GM12873 (cell line): ENCODE measurements around the gene TNFAIP6.

Experiments
- TF ChIP-seq, protein P1 (sequence below): IDR thresholded peaks from 2 replicates; pipeline ENCODE4 v1.5.1; 2012; ENCODE audit warnings: low read depth, mild to moderate bottlenecking, moderate library complexity, low read length, control low read depth; ENCODE audit not compliant: insufficient read depth; ENCODE audit errors: missing control alignments

Gene TNFAIP6

DNA sequence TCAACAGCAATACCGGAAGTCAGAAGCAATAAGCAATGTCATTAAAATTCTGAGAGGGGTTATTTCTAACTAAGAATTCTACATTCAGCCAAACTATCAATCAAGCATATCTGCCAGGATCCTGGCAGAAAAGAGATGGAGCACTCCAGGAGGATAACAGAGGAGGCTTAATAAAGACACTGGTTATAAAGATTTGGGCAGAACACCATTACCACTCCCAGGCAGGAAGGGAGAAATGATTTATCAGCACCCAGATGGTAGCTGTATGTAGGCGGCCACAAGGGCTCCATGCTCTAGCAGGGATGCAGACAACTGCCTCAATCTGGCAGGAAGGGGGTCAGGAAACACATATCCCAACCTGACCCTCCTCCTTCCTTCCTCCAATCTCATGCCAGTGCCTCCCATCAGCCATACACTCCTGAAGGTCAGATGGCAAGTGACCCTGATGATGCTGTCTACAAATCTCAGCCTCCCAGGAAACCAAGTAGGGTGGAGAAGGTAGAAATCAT lies 20.5 kb upstream of the TNFAIP6 start:
- TF ChIP-seq, protein P1, sequence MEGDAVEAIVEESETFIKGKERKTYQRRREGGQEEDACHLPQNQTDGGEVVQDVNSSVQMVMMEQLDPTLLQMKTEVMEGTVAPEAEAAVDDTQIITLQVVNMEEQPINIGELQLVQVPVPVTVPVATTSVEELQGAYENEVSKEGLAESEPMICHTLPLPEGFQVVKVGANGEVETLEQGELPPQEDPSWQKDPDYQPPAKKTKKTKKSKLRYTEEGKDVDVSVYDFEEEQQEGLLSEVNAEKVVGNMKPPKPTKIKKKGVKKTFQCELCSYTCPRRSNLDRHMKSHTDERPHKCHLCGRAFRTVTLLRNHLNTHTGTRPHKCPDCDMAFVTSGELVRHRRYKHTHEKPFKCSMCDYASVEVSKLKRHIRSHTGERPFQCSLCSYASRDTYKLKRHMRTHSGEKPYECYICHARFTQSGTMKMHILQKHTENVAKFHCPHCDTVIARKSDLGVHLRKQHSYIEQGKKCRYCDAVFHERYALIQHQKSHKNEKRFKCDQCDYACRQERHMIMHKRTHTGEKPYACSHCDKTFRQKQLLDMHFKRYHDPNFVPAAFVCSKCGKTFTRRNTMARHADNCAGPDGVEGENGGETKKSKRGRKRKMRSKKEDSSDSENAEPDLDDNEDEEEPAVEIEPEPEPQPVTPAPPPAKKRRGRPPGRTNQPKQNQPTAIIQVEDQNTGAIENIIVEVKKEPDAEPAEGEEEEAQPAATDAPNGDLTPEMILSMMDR, result no peak

DNA sequence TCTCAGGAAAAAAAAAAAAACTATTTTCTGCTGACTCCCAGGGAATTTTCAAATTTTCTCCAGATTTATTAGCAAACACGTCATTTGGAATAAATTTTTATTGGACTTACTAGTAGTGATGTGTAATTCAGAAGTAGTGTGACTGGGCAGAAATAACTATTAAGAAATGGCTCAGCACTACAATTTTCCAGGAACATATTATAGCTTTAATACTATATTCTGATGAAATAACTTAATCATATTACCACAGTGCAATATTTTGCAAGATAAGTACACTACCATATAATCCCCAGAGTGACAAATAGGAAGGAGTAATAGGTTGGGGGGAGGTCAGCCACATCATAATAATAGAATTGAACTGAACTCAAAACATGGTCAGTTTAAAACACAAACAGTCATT lies 19.7 kb upstream of the TNFAIP6 start:
- TF ChIP-seq, protein P1, result no peak

DNA sequence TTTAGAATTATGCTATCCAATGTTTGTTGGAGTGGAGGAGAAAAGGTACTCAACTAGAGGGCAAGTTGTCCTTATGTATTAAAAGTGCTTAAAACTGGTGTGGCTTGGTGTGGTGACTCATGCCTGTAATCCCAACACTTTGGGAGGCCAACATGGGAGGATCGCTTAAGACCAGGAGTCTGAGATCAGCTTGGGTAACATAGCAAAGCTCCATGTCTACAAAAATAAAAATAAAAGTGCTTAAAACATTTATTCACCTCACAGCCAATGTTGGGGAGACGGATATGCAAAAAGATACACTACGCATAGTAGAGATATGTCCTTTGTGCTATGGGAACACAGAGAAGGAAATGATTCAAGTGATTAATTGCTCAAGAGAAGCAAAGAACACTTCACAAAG lies 19.3 kb upstream of the TNFAIP6 start:
- TF ChIP-seq, protein P1, result no peak

DNA sequence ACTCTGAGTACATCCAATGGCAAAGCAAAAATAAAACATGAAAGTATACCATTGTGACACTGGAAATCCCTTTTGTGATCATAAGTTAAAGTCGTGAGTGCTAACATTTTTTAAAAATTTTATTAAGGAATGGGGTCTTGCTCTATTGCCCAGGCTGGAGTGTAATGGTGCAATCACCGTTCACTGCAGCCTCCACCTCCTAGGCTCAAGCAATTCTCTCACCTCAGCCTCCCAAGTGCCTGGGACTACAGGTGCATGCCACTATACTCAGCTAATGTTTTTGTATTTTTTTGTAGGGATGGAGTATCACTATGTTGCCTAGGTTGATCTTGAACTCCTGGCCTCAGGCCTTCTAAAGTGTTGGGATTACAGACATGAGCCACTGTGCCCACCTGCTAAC lies 14.3 kb upstream of the TNFAIP6 start:
- TF ChIP-seq, protein P1, result no peak

DNA sequence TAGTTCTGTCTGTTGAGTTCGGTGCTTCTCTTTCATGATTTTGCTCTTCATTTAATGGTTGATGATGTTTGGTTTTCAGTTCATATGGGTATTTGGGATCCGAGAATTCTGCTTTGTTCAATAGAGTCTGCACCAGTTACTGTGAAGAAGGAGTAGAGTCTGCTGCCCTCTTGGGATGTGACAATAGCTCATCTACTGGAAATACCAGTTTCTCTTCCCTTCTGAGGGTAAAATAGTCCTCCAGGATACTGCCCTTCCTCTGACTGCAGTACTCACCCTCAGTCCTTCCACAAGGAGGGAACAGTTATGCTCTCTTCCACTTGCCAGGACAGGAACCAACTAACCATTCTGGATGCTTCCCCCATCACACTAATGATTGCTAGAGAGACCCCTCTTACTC lies 12.5 kb upstream of the TNFAIP6 start:
- TF ChIP-seq, protein P1, result no peak

DNA sequence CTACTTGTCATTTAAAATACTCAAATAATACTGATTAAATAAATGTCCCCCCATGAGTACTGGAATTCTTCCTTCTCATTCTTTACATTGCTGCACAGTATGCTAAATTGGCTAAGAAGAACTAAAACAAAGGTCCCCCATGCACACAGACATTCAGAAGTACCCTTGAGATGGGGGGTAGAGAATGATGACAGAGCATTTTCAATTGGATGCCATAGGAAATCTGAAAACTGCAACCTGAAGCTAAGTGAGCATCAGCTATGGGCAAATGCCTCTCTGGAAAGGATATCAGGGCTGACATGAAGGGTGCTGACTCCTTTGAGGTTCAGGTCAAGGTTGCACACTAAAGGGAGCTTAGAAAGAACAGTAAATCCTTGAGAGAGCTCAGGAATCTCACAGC lies 10.1 kb upstream of the TNFAIP6 start:
- TF ChIP-seq, protein P1, result no peak

DNA sequence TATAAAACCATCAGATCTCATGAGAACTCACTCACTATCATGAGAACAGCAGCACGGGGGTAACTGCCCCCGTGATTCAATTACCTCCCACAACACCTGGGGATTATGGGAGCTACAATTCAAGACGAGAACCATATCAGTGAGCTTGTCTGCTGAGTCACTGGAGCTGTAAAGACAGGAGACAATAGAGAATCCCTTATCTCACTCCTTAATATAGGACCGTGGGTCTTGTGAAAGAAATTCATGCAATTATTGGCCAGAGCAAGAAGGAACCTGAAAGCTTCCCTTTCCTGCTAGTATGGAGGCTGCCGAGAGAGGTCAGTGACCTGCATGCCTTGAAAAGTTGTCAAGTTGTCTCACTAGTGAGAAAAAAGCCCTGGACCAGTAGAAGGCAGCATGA lies 9.5 kb upstream of the TNFAIP6 start:
- TF ChIP-seq, protein P1, result no peak
